Measurements from ENCODE around the gene LY86. TPM values are rescaled to one million over a fixed set of nuclear protein-coding genes. Genes with fewer than 3 reads are reported as not detected.

Gene LY86
- total RNA-seq, 1 experiment from 2014 or later: not detected

DNA sequence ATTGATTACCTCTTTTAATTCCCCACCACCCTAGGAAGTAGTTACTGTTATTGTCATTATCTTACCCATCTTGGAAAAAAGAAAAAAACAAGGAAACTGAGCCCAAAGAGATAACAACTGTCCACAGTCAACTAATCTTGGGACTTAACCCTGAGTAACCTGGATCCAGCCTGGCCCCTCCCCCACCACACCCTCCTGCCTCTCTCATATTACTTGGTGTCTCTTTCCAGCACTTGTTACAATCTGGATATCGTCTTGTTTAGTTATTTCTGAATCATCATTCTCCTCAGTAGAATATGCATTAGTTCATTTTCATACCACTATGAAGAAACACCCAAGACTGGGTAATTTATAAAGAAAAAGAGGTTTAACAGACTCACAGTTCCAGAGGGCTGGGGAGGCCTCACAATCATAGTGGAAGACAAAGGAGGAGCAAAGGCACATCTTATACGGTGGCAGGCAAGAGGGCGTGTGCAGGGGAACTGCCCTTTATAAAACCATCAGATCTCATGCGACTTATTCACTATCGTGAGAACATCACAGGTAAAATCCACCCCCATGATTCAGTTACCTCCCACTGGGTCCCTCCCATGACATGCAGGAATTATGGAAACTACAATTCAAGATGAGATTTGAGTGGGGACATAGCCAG lies 60.3 kb downstream of the LY86 start:
- H3K27ac Mint-ChIP-seq: no peak overlapping the region
- no peak for DNase-seq (ENCODE audit: low spot score)
- no peak for TF ChIP-seq NR1H2 (CRISPR knock-in tag; IDR thresholded peaks at IDR 0.05)
- no peak for TF ChIP-seq TCF7 (CRISPR knock-in tag; IDR thresholded peaks at IDR 0.05; ENCODE audit: low read depth)
- ATAC-seq: no peak
- POLR2A ChIA-PET: no interaction called here
- peaks cover 15% of the 10 kb centered on the region for H3K9me3 Mint-ChIP-seq
- no peak overlapping the region for H3K4me3 Mint-ChIP-seq
- no peaks in the 10 kb centered on the region for H3K36me3 Mint-ChIP-seq
- peaks cover 29% of the 10 kb centered on the region for H3K27me3 Mint-ChIP-seq (ENCODE audit: low read depth)
- H3K4me1 Mint-ChIP-seq: 0 out of 2 replicates have a peak, but pooled peaks cover 4% of the 10 kb centered on the region
- CTCF ChIA-PET: no interaction called here

GRCh38 chr6:6649824-6650349 lies 61.4 kb downstream of the LY86 start:
- DNase-seq (ENCODE audit: low spot score) (no peak), ATAC-seq (no peak)
- TF ChIP-seq ZNF138 (CRISPR knock-in tag; conservative IDR thresholded peaks at IDR 0.05) (no peak), ELF4 (CRISPR knock-in tag; IDR thresholded peaks at IDR 0.05; ENCODE audit: low read depth) (no peak), ZNF121 (CRISPR knock-in tag; IDR thresholded peaks at IDR 0.05) (no peak), ATF1 (CRISPR knock-in tag; IDR thresholded peaks at IDR 0.05) (no peak), EMX1 (CRISPR knock-in tag; IDR thresholded peaks at IDR 0.05) (no peak), RELA (CRISPR knock-in tag; IDR thresholded peaks at IDR 0.05; ENCODE audit: borderline replicate concordance) (no peak), FOXP1 (CRISPR knock-in tag; IDR thresholded peaks at IDR 0.05; ENCODE audit: borderline replicate concordance) (no peak), JUN (CRISPR knock-in tag; IDR thresholded peaks at IDR 0.05) (no peak), PRDM15 (CRISPR knock-in tag; IDR thresholded peaks at IDR 0.05) (no peak), SMAD4 (CRISPR knock-in tag; IDR thresholded peaks at IDR 0.05) (no peak), TP53 (CRISPR knock-in tag; IDR thresholded peaks at IDR 0.05) (no peak), USF2 (CRISPR knock-in tag; IDR thresholded peaks at IDR 0.05) (no peak), CDX4 (CRISPR knock-in tag; IDR thresholded peaks at IDR 0.05; ENCODE audit: borderline replicate concordance) (no peak), ZNF232 (CRISPR knock-in tag; IDR thresholded peaks at IDR 0.05) (no peak), ZNF423 (CRISPR knock-in tag; IDR thresholded peaks at IDR 0.05) (no peak), IRF2 (CRISPR knock-in tag; IDR thresholded peaks at IDR 0.05; ENCODE audit: borderline replicate concordance, low read depth) (no peak), ZNF425 (CRISPR knock-in tag; conservative IDR thresholded peaks at IDR 0.05) (no peak)
- TF ChIP-seq, protein P1, sequence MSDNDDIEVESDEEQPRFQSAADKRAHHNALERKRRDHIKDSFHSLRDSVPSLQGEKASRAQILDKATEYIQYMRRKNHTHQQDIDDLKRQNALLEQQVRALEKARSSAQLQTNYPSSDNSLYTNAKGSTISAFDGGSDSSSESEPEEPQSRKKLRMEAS (CRISPR knock-in tag; IDR thresholded peaks at IDR 0.05): no peak
- TF ChIP-seq, protein P2, sequence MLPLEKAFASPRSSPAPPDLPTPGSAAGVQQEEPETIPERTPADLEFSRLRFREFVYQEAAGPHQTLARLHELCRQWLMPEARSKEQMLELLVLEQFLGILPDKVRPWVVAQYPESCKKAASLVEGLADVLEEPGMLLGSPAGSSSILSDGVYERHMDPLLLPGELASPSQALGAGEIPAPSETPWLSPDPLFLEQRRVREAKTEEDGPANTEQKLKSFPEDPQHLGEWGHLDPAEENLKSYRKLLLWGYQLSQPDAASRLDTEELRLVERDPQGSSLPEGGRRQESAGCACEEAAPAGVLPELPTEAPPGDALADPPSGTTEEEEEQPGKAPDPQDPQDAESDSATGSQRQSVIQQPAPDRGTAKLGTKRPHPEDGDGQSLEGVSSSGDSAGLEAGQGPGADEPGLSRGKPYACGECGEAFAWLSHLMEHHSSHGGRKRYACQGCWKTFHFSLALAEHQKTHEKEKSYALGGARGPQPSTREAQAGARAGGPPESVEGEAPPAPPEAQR (CRISPR knock-in tag; IDR thresholded peaks at IDR 0.05): no peak
- TF ChIP-seq, protein P3, sequence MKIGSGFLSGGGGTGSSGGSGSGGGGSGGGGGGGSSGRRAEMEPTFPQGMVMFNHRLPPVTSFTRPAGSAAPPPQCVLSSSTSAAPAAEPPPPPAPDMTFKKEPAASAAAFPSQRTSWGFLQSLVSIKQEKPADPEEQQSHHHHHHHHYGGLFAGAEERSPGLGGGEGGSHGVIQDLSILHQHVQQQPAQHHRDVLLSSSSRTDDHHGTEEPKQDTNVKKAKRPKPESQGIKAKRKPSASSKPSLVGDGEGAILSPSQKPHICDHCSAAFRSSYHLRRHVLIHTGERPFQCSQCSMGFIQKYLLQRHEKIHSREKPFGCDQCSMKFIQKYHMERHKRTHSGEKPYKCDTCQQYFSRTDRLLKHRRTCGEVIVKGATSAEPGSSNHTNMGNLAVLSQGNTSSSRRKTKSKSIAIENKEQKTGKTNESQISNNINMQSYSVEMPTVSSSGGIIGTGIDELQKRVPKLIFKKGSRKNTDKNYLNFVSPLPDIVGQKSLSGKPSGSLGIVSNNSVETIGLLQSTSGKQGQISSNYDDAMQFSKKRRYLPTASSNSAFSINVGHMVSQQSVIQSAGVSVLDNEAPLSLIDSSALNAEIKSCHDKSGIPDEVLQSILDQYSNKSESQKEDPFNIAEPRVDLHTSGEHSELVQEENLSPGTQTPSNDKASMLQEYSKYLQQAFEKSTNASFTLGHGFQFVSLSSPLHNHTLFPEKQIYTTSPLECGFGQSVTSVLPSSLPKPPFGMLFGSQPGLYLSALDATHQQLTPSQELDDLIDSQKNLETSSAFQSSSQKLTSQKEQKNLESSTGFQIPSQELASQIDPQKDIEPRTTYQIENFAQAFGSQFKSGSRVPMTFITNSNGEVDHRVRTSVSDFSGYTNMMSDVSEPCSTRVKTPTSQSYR (CRISPR knock-in tag; IDR thresholded peaks at IDR 0.05): no peak
- Mint-ChIP-seq H3K4me3 (no peak overlapping the region), H3K9me3 (peaks cover 15% of the 10 kb centered on the region), H3K4me1 (0 out of 2 replicates have a peak, but pooled peaks cover 4% of the 10 kb centered on the region), H3K36me3 (no peaks in the 10 kb centered on the region), H3K27ac (no peak overlapping the region), H3K27me3 (ENCODE audit: low read depth) (peaks cover 38% of the 10 kb centered on the region)
- CTCF ChIA-PET: no interaction called here
- POLR2A ChIA-PET: no interaction called here

Data from WTC11 (cell line).